Measurements from ENCODE around the gene KCNJ12.
"Not testable (repeated sequence)": the region's sequence is repeated elsewhere in the genome, so short reads cannot be mapped to it uniquely, and the experiment has no call there.

- not testable (repeated sequence) for TF ChIP-seq EZH2 (IDR thresholded peaks at IDR 0.05); POLR2AphosphoS5 (IDR thresholded peaks at IDR 0.05; ENCODE audit: borderline replicate concordance, low read depth, low read length)
These were observed 36.1 kb downstream of the KCNJ12 start for GRCh38 chr17:21412207-21412681.
